Neural cell (in vitro differentiated cells): ENCODE measurements around the gene FN1. TPM values are rescaled to one million over a fixed set of nuclear protein-coding genes. Genes with fewer than 3 reads are reported as not detected.

Experiments used
- H2AFZ ChIP-seq: fragments of 200-600, 300-800 bp; sonication (generic), shearing (Covaris generic); 2 replicates; pipeline ENCODE4 v1.6.0; 2014; ENCODE audit warnings: low read depth, mild to moderate bottlenecking, antibody characterized with exemption, low read length, moderate library complexity
- H3F3A ChIP-seq: fragments of 200-600 bp; shearing (Covaris generic); 2 replicates; pipeline ENCODE4 v1.6.1; 2016; ENCODE audit warnings: mild to moderate bottlenecking, moderate library complexity, mixed read lengths, antibody characterized with exemption, low read length; ENCODE audit not compliant: insufficient read depth, poor library complexity, severe bottlenecking
- H3K27ac ChIP-seq: fragments of 200-600, 300-800 bp; sonication (generic), shearing (Covaris generic); 2 replicates; pipeline ENCODE4 v1.5.1; 2014; ENCODE audit warnings: mild to moderate bottlenecking, low read length, moderate library complexity
- H3K27me3 ChIP-seq: fragments of 300-800, 200-600 bp; sonication (generic), shearing (Covaris generic); 2 replicates; pipeline ENCODE4 v1.6.0; 2014; ENCODE audit warnings: mild to moderate bottlenecking, low read depth, low read length, moderate library complexity; ENCODE audit not compliant: insufficient read depth
- H3K36me3 ChIP-seq: fragments of 300-800, 200-600 bp; sonication (generic), shearing (Covaris generic); 2 replicates; pipeline ENCODE4 v1.5.1; 2014; ENCODE audit warnings: mild to moderate bottlenecking, antibody characterized with exemption, low read length, moderate library complexity; ENCODE audit not compliant: insufficient read depth
- H3K4me2 ChIP-seq: fragments of 300-800, 200-600 bp; sonication (generic), shearing (Covaris generic); 2 replicates; pipeline ENCODE4 v1.6.0; 2014; ENCODE audit warnings: mild to moderate bottlenecking, low read length
- H3K4me3 ChIP-seq: fragments of 300-800, 200-600 bp; sonication (generic), shearing (Covaris generic); 2 replicates; pipeline ENCODE4 v1.5.1; 2014; ENCODE audit warnings: mild to moderate bottlenecking, low read length, moderate library complexity
- H3K79me2 ChIP-seq: fragments of 200-600 bp; shearing (Covaris generic); replicated peaks from 2 replicates; pipeline ENCODE4 v1.6.0; 2014; ENCODE audit warnings: mild to moderate bottlenecking, low read length, moderate library complexity; ENCODE audit not compliant: insufficient read depth
- H3K9ac ChIP-seq: fragments of 300-800, 200-600 bp; sonication (generic), shearing (Covaris generic); 2 replicates; pipeline ENCODE4 v1.6.1; 2016; ENCODE audit warnings: mild to moderate bottlenecking, low read length, mixed read lengths
- H3K9me2 ChIP-seq: fragments of 200-600 bp; shearing (Covaris generic); 2 replicates; pipeline ENCODE4 v1.6.1; 2016; ENCODE audit warnings: mild to moderate bottlenecking, low read length, mixed read lengths; ENCODE audit not compliant: insufficient read depth
- H3K9me3 ChIP-seq: fragments of 200-600, 300-800 bp; sonication (generic), shearing (Covaris generic); 2 replicates; pipeline ENCODE4 v1.6.1; 2016; ENCODE audit warnings: mild to moderate bottlenecking, mixed run types, low read length, moderate library complexity, mixed read lengths
- H4K20me1 ChIP-seq: fragments of 200-600 bp; shearing (Covaris generic); 2 replicates; pipeline ENCODE4 v1.6.1; 2016; ENCODE audit warnings: mild to moderate bottlenecking, mixed run types; ENCODE audit not compliant: insufficient read depth
- CTCF ChIP-seq: fragments of 450-650 bp; IDR thresholded peaks from 2 replicates; pipeline ENCODE4 v1.5.1; 2014; ENCODE audit warnings: antibody characterized with exemption, mild to moderate bottlenecking, moderate library complexity; ENCODE audit not compliant: poor library complexity, severe bottlenecking
- EP300 ChIP-seq: fragments of 450-650 bp; conservative IDR thresholded peaks from 2 replicates; pipeline ENCODE4 v1.6.1; 2014; ENCODE audit warnings: antibody characterized with exemption, mild to moderate bottlenecking, moderate library complexity; ENCODE audit not compliant: poor library complexity, severe bottlenecking
- EZH2 ChIP-seq: fragments of 200-600, 300-800 bp; shearing (Covaris generic), sonication (generic); IDR thresholded peaks from 2 replicates; pipeline ENCODE4 v1.6.1; 2014; ENCODE audit warnings: antibody characterized with exemption, low read length, borderline replicate concordance, mild to moderate bottlenecking; ENCODE audit not compliant: insufficient read depth, poor library complexity, severe bottlenecking
- MXI1 ChIP-seq: fragments of 450-650 bp; conservative IDR thresholded peaks from 2 replicates; pipeline ENCODE4 v1.6.1; 2014; ENCODE audit warnings: antibody characterized with exemption, mild to moderate bottlenecking; ENCODE audit not compliant: poor library complexity, severe bottlenecking
- POLR2AphosphoS5 ChIP-seq: IDR thresholded peaks from 2 replicates; pipeline ENCODE4 v1.6.1; 2012
- RAD21 ChIP-seq: fragments of 450-650 bp; conservative IDR thresholded peaks from 2 replicates; pipeline ENCODE4 v1.6.1; 2014; ENCODE audit warnings: antibody characterized with exemption, mild to moderate bottlenecking, moderate library complexity
- REST ChIP-seq: IDR thresholded peaks from 2 replicates; pipeline ENCODE4 v1.6.1; 2012; ENCODE audit warnings: borderline replicate concordance
- SMC3 ChIP-seq: fragments of 450-650 bp; conservative IDR thresholded peaks from 2 replicates; pipeline ENCODE4 v1.6.1; 2014; ENCODE audit warnings: antibody characterized with exemption, mild to moderate bottlenecking, moderate library complexity; ENCODE audit not compliant: poor library complexity
- TAF1 ChIP-seq: IDR thresholded peaks from 2 replicates; pipeline ENCODE4 v1.6.1; 2012; ENCODE audit warnings: low read depth
- polyA plus RNA-seq: library from polyadenylated mRNA; depleted of rRNA; stranded (reverse); fragments of >200 nt; gene quantifications from 2 replicates; pipeline ENCODE4 v1.2.3, GENCODE V29; 2014

FN1 gene
- polyA plus RNA-seq, 1 donor from 2014 or later: 0.93 TPM

GRCh38 chr2:215447673-215448081, 11.8 kb upstream of the FN1 start:
- H4K20me1 ChIP-seq: no peaks in the 10 kb centered on the region
- no peaks in the 10 kb centered on the region for H3K79me2 ChIP-seq
- no peak overlapping the region for H3K4me2 ChIP-seq
- H3F3A ChIP-seq: no peaks in the 10 kb centered on the region
- no peak overlapping the region for H3K27ac ChIP-seq
- no peaks in the 10 kb centered on the region for H3K9me2 ChIP-seq
- TF ChIP-seq TAF1 (no peak), EZH2 (no peak), RAD21 (no peak), REST (no peak), POLR2AphosphoS5 (no peak), SMC3 (no peak), CTCF (no peak), EP300 (no peak), MXI1 (no peak)
- no peaks in the 10 kb centered on the region for H3K9me3 ChIP-seq
- no peaks in the 10 kb centered on the region for H3K36me3 ChIP-seq
- no peak overlapping the region for H3K9ac ChIP-seq
- H3K27me3 ChIP-seq: no peaks in the 10 kb centered on the region
- H3K4me3 ChIP-seq: no peak overlapping the region
- no peak overlapping the region for H2AFZ ChIP-seq

GRCh38 chr2:215447056-215447455, 11.2 kb upstream of the FN1 start:
- no peak overlapping the region for H3K27ac ChIP-seq
- H4K20me1 ChIP-seq: no peaks in the 10 kb centered on the region
- H3K79me2 ChIP-seq: no peaks in the 10 kb centered on the region
- no peak overlapping the region for H3K4me2 ChIP-seq
- no peak overlapping the region for H2AFZ ChIP-seq
- H3K9me3 ChIP-seq: no peaks in the 10 kb centered on the region
- H3K9ac ChIP-seq: no peak overlapping the region
- no peak for TF ChIP-seq POLR2AphosphoS5
- TF ChIP-seq TAF1: no peak
- H3K36me3 ChIP-seq: no peaks in the 10 kb centered on the region
- H3K9me2 ChIP-seq: no peaks in the 10 kb centered on the region
- H3K27me3 ChIP-seq: no peaks in the 10 kb centered on the region
- no peak overlapping the region for H3K4me3 ChIP-seq
- H3F3A ChIP-seq: no peaks in the 10 kb centered on the region

GRCh38 chr2:215442401-215442787, 6.5 kb upstream of the FN1 start:
- H3K36me3 ChIP-seq: no peaks in the 10 kb centered on the region
- H4K20me1 ChIP-seq: no peaks in the 10 kb centered on the region
- H3K27me3 ChIP-seq: peaks cover 6% of the 10 kb centered on the region
- no peak overlapping the region for H2AFZ ChIP-seq
- H3F3A ChIP-seq: no peaks in the 10 kb centered on the region
- no peak overlapping the region for H3K9ac ChIP-seq
- H3K9me3 ChIP-seq: no peaks in the 10 kb centered on the region
- H3K4me2 ChIP-seq: no peak overlapping the region
- no peaks in the 10 kb centered on the region for H3K79me2 ChIP-seq
- H3K9me2 ChIP-seq: no peaks in the 10 kb centered on the region
- TF ChIP-seq EZH2: no peak
- no peak for TF ChIP-seq CTCF
- TF ChIP-seq POLR2AphosphoS5: no peak
- TF ChIP-seq SMC3: no peak
- no peak for TF ChIP-seq REST
- no peak for TF ChIP-seq EP300
- no peak for TF ChIP-seq RAD21
- TF ChIP-seq TAF1: no peak
- no peak for TF ChIP-seq MXI1
- no peak overlapping the region for H3K27ac ChIP-seq
- H3K4me3 ChIP-seq: no peak overlapping the region
